WTC11 (cell line): ENCODE results near the gene LMF1. TPM values are rescaled to one million over a fixed set of nuclear protein-coding genes. Genes with fewer than 3 reads are reported as not detected.

Source experiments
- ATAC-seq: fragments of 200-7000 bp; cut with Tn5 transposase; 2 replicates; pipeline ENCODE4 v1.10.0; 2021; ENCODE audit warnings: mild to moderate bottlenecking, moderate library complexity
- CTCF ChIA-PET: fragments of 300-600 bp; sonication (Branson Sonifier 250); formaldehyde crosslinking; loops from one replicate; lab custom pipeline; 2021; ENCODE audit warnings: antibody characterized with exemption; lab: Charles Lee
- POLR2A ChIA-PET: fragments of 350-600 bp; sonication (Branson Sonifier 250); formaldehyde crosslinking; loops from one replicate; lab custom pipeline; 2021; ENCODE audit warnings: antibody characterized with exemption; lab: Charles Lee
- DNase-seq: peaks from one replicate; pipeline ENCODE4 v3.0.0; 2021; ENCODE audit warnings: low spot score
- H3K27ac Mint-ChIP-seq: 2 replicates; pipeline ENCODE4 v1.8.0; 2021; ENCODE audit warnings: mixed read lengths
- H3K27me3 Mint-ChIP-seq: 2 replicates; pipeline ENCODE4 v1.8.0; 2021; ENCODE audit warnings: low read depth, mild to moderate bottlenecking, moderate library complexity, mixed read lengths
- H3K36me3 Mint-ChIP-seq: 2 replicates; pipeline ENCODE4 v1.8.0; 2021; ENCODE audit warnings: mixed read lengths
- H3K4me1 Mint-ChIP-seq: 2 replicates; pipeline ENCODE4 v1.8.0; 2022; ENCODE audit warnings: mixed read lengths
- H3K4me3 Mint-ChIP-seq: 2 replicates; pipeline ENCODE4 v1.8.0; 2021; ENCODE audit warnings: mild to moderate bottlenecking, moderate library complexity, mixed read lengths
- H3K9me3 Mint-ChIP-seq: 2 replicates; pipeline ENCODE4 v1.8.0; 2021; ENCODE audit warnings: mixed read lengths
- CBFB ChIP-seq: sonication (generic); formaldehyde crosslinking; IDR thresholded peaks from 2 replicates; pipeline ENCODE4 v1.8.1; 2022; ENCODE audit warnings: mild to moderate bottlenecking, low read depth, missing genetic modification reagents
- CREB1 ChIP-seq: sonication (generic); formaldehyde crosslinking; IDR thresholded peaks from 2 replicates; pipeline ENCODE4 v1.8.0; 2023; ENCODE audit warnings: mild to moderate bottlenecking, missing genetic modification reagents
- CREM ChIP-seq: sonication (generic); formaldehyde crosslinking; IDR thresholded peaks from 2 replicates; pipeline ENCODE4 v1.8.1; 2022; ENCODE audit warnings: mild to moderate bottlenecking, missing genetic modification reagents, moderate library complexity
- E2F4 ChIP-seq: sonication (generic); formaldehyde crosslinking; IDR thresholded peaks from 2 replicates; pipeline ENCODE4 v1.8.1; 2022; ENCODE audit warnings: low read depth, mild to moderate bottlenecking, moderate library complexity, missing genetic modification reagents, borderline replicate concordance
- ELF4 ChIP-seq: sonication (generic); formaldehyde crosslinking; IDR thresholded peaks from 2 replicates; pipeline ENCODE4 v1.8.1; 2022; ENCODE audit warnings: low read depth, mild to moderate bottlenecking, moderate library complexity, missing genetic modification reagents
- ETV6 ChIP-seq: sonication (generic); formaldehyde crosslinking; IDR thresholded peaks from 2 replicates; pipeline ENCODE4 v1.8.1; 2022; ENCODE audit warnings: mild to moderate bottlenecking, missing genetic modification reagents
- GRHL2 ChIP-seq: fragments of 250-450 bp; sonication (Bioruptor Pico); IDR thresholded peaks from 2 replicates; pipeline ENCODE4 v1.8.0; 2022; ENCODE audit warnings: mild to moderate bottlenecking, moderate library complexity; ENCODE audit not compliant: insufficient replicate concordance, severe bottlenecking
- GTF2I ChIP-seq: fragments of 250-450 bp; sonication (Bioruptor Pico); conservative IDR thresholded peaks from 2 replicates; pipeline ENCODE4 v1.4.0; 2021; ENCODE audit warnings: mild to moderate bottlenecking
- MLX ChIP-seq: sonication (generic); formaldehyde crosslinking; IDR thresholded peaks from 2 replicates; pipeline ENCODE4 v1.8.1; 2023; ENCODE audit warnings: mild to moderate bottlenecking, missing genetic modification reagents, moderate library complexity
- NR1H2 ChIP-seq: sonication (generic); formaldehyde crosslinking; IDR thresholded peaks from 2 replicates; pipeline ENCODE4 v1.9.0; 2021; ENCODE audit warnings: mild to moderate bottlenecking, moderate library complexity, missing genetic modification reagents
- NR3C1 ChIP-seq: sonication (generic); formaldehyde crosslinking; conservative IDR thresholded peaks from 2 replicates; pipeline ENCODE4 v1.8.1; 2023; ENCODE audit warnings: low read depth, mild to moderate bottlenecking, missing genetic modification reagents
- OVOL2 ChIP-seq: fragments of 250-450 bp; sonication (Bioruptor Pico); IDR thresholded peaks from 2 replicates; pipeline ENCODE4 v1.9.0; 2021; ENCODE audit warnings: mild to moderate bottlenecking, borderline replicate concordance
- RELA ChIP-seq: sonication (generic); formaldehyde crosslinking; IDR thresholded peaks from 2 replicates; pipeline ENCODE4 v1.8.1; 2022; ENCODE audit warnings: missing genetic modification reagents, mild to moderate bottlenecking, borderline replicate concordance
- RORB ChIP-seq: fragments of 250-450 bp; sonication (Bioruptor Pico); IDR thresholded peaks from 2 replicates; pipeline ENCODE4 v1.9.0; 2021; ENCODE audit warnings: mild to moderate bottlenecking
- SMAD4 ChIP-seq: sonication (generic); formaldehyde crosslinking; IDR thresholded peaks from 2 replicates; pipeline ENCODE4 v1.8.0; 2022; ENCODE audit warnings: mild to moderate bottlenecking, missing genetic modification reagents
- SOX15 ChIP-seq: fragments of 250-450 bp; sonication (Bioruptor Pico); IDR thresholded peaks from 2 replicates; pipeline ENCODE4 v1.9.0; 2021; ENCODE audit warnings: mild to moderate bottlenecking
- TP53 ChIP-seq: sonication (generic); formaldehyde crosslinking; IDR thresholded peaks from 2 replicates; pipeline ENCODE4 v1.8.1; 2023; ENCODE audit warnings: mild to moderate bottlenecking, missing genetic modification reagents
- USF2 ChIP-seq: sonication (generic); formaldehyde crosslinking; IDR thresholded peaks from 2 replicates; pipeline ENCODE4 v1.8.1; 2023; ENCODE audit warnings: mild to moderate bottlenecking, missing genetic modification reagents, moderate library complexity
- ZBTB21 ChIP-seq: sonication (generic); formaldehyde crosslinking; IDR thresholded peaks from 2 replicates; pipeline ENCODE4 v1.8.1; 2023; ENCODE audit warnings: mild to moderate bottlenecking, missing genetic modification reagents, borderline replicate concordance
- ZNF396 ChIP-seq: fragments of 250-450 bp; sonication (Bioruptor Pico); IDR thresholded peaks from 2 replicates; pipeline ENCODE4 v1.8.0; 2021; ENCODE audit warnings: mild to moderate bottlenecking, moderate library complexity, borderline replicate concordance
- total RNA-seq: library from RNA; stranded (reverse); gene quantifications from 3 replicates; pipeline ENCODE4 v1.2.3, GENCODE V29; 2021
- TF ChIP-seq, protein P1 (sequence below): fragments of 250-450 bp; sonication (Bioruptor Pico); conservative IDR thresholded peaks from 2 replicates; pipeline ENCODE4 v1.9.0; 2021; ENCODE audit warnings: mild to moderate bottlenecking
- TF ChIP-seq, protein P2 (sequence below): sonication (generic); formaldehyde crosslinking; IDR thresholded peaks from 2 replicates; pipeline ENCODE4 v1.8.0; 2022; ENCODE audit warnings: mild to moderate bottlenecking, missing genetic modification reagents
- TF ChIP-seq, protein P3 (sequence below): sonication (generic); formaldehyde crosslinking; IDR thresholded peaks from 2 replicates; pipeline ENCODE4 v1.8.1; 2023; ENCODE audit warnings: mild to moderate bottlenecking, missing genetic modification reagents
- TF ChIP-seq, protein P4 (sequence below): sonication (generic); formaldehyde crosslinking; IDR thresholded peaks from 2 replicates; pipeline ENCODE4 v1.8.0; 2022; ENCODE audit warnings: mild to moderate bottlenecking, missing genetic modification reagents

Gene LMF1
- total RNA-seq, 1 experiment from 2014 or later = 10.5 TPM

- Mint-ChIP-seq H3K36me3 (no peaks in the 10 kb centered on the region), H3K9me3 (no peaks in the 10 kb centered on the region), H3K27ac (no peak overlapping the region; the same call in 1 of the 2 replicates), H3K4me1 (no peaks in the 10 kb centered on the region), H3K4me3 (no peak overlapping the region), H3K27me3 (no peaks in the 10 kb centered on the region)
- ATAC-seq (no peak), DNase-seq (no peak)
- CTCF ChIA-PET = interaction anchor here (0.7 kb wide), 1 partner anchor 289 kb away, joined by 3 read pairs; no protein-coding TSS in a partner anchor
- POLR2A ChIA-PET = interaction anchor here (0.7 kb wide), 1 partner anchor 10 kb away, joined by 5 read pairs; no protein-coding TSS in a partner anchor
- TF ChIP-seq SMAD4 (CRISPR knock-in tag) = no peak
- no peak for TF ChIP-seq ZNF396 (CRISPR knock-in tag)
- TF ChIP-seq NR3C1 = no peak
- no peak for TF ChIP-seq ZBTB21 (CRISPR knock-in tag)
- TF ChIP-seq, protein P1, sequence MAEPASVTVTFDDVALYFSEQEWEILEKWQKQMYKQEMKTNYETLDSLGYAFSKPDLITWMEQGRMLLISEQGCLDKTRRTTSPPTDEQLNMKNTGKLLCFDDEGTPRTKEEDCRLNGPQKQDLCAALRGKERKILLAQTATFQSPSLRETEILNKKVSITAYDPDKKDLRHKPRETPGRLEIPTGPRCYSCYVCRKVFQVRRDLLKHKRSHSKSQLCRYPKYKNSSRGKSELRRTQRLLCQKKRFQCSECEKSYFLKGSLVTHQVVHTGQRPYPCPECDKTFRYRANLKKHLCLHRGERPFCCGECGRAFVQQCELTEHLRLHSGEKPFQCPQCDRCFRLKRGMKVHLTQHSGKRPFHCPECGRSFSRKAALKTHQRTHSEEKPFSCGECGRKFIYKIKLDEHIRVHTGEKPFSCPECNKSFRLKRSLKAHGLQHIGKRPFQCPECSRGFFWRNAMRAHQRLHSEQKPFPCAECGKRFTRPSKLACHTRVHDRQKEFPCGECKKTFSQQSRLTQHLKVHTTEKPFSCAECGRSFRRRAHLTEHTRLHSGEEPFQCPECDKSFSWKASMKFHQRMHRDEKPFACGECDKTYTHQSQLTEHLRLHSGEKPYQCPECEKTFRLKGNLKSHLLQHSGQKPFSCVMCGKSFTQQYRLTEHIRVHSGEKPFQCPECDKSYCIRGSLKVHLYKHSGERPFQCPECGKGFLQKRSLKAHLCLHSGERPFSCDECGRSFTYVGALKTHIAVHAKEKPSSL = no peak
- no peak for TF ChIP-seq E2F4 (CRISPR knock-in tag)
- TF ChIP-seq ELF4 (CRISPR knock-in tag) = no peak
- no peak for TF ChIP-seq USF2
- TF ChIP-seq TP53 (CRISPR knock-in tag) = no peak
- TF ChIP-seq GTF2I (CRISPR knock-in tag) = no peak
- no peak for TF ChIP-seq CREB1 (CRISPR knock-in tag)
Observed at GRCh38 chr16:1005286-1005685, 34.5 kb upstream of the LMF1 start.

DNA sequence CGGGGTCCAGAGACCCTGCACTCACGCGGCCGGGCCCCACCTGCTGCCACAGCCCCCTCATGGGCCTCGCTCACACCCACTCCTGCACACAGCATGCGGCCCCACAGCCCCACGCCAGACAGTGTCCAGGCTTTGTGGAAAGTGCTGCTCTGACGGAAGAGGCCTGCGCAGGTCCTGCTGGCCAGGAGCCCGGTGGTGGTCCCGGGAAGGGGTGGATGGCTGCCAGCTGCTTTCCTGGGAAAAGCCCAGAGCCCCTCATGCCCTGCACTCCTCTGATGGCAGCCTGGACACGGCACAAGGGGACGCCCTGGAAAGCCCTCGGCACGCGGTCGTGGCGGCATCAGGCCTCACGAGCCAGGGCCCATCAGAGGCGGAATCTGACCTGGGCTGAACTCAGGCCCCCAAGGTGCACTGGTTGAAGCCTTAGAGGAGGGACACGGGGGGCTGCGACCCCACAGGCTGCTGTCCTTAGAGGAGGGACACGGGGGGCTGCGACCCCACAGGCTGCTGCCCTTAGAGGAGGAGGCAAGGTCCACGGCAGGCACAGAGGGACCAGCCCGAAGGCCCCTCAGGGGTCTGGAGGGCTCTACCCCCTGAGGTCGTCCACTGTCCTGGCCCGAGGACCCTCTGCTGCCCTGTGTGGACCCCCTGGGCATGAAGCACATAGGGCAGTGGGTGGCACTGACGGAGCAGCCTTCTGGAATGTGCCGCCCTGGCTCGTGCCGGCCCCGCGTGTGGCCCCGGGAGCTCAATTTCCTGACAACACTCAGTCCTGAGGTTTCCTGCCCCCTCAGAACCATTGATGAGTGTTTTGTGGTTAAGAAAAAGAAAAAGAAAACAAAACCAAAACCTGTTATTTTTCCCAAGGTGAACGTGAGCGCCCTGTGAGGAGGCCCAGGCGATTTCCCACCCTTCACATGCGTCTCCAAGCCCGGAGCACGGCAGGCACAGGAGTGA is 32.9 kb upstream of the LMF1 start:
- Mint-ChIP-seq H3K27ac (no peak overlapping the region), H3K27me3 (no peaks in the 10 kb centered on the region), H3K36me3 (no peaks in the 10 kb centered on the region), H3K4me3 (no peak overlapping the region), H3K4me1 (no peaks in the 10 kb centered on the region), H3K9me3 (no peaks in the 10 kb centered on the region)
- DNase-seq = no peak
- ChIA-PET POLR2A (no interaction called here), CTCF (interaction anchor here (0.8 to 1.3 kb wide), 2 partner anchors 54 to 100 kb away, joined by 3 read pairs; no protein-coding TSS in a partner anchor)
- no peak for ATAC-seq
- TF ChIP-seq CREM (CRISPR knock-in tag) = no peak
- no peak for TF ChIP-seq GRHL2 (CRISPR knock-in tag)
- no peak for TF ChIP-seq ETV6 (CRISPR knock-in tag)
- no peak for TF ChIP-seq RORB (CRISPR knock-in tag)
- no peak for TF ChIP-seq SOX15 (CRISPR knock-in tag)
- TF ChIP-seq OVOL2 (CRISPR knock-in tag) = no peak
- TF ChIP-seq E2F4 (CRISPR knock-in tag) = no peak
- no peak for TF ChIP-seq NR1H2 (CRISPR knock-in tag)
- no peak for TF ChIP-seq SMAD4 (CRISPR knock-in tag)
- TF ChIP-seq CBFB (CRISPR knock-in tag) = no peak
- TF ChIP-seq, protein P2, sequence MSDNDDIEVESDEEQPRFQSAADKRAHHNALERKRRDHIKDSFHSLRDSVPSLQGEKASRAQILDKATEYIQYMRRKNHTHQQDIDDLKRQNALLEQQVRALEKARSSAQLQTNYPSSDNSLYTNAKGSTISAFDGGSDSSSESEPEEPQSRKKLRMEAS (CRISPR knock-in tag) = no peak
- TF ChIP-seq MLX (CRISPR knock-in tag) = no peak
- TF ChIP-seq, protein P3, sequence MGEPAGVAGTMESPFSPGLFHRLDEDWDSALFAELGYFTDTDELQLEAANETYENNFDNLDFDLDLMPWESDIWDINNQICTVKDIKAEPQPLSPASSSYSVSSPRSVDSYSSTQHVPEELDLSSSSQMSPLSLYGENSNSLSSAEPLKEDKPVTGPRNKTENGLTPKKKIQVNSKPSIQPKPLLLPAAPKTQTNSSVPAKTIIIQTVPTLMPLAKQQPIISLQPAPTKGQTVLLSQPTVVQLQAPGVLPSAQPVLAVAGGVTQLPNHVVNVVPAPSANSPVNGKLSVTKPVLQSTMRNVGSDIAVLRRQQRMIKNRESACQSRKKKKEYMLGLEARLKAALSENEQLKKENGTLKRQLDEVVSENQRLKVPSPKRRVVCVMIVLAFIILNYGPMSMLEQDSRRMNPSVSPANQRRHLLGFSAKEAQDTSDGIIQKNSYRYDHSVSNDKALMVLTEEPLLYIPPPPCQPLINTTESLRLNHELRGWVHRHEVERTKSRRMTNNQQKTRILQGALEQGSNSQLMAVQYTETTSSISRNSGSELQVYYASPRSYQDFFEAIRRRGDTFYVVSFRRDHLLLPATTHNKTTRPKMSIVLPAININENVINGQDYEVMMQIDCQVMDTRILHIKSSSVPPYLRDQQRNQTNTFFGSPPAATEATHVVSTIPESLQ (CRISPR knock-in tag) = no peak
- TF ChIP-seq, protein P4, sequence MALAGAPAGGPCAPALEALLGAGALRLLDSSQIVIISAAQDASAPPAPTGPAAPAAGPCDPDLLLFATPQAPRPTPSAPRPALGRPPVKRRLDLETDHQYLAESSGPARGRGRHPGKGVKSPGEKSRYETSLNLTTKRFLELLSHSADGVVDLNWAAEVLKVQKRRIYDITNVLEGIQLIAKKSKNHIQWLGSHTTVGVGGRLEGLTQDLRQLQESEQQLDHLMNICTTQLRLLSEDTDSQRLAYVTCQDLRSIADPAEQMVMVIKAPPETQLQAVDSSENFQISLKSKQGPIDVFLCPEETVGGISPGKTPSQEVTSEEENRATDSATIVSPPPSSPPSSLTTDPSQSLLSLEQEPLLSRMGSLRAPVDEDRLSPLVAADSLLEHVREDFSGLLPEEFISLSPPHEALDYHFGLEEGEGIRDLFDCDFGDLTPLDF (CRISPR knock-in tag) = no peak
- no peak for TF ChIP-seq RELA
